ENCODE results near the gene PYGL.

Gene PYGL

DNA sequence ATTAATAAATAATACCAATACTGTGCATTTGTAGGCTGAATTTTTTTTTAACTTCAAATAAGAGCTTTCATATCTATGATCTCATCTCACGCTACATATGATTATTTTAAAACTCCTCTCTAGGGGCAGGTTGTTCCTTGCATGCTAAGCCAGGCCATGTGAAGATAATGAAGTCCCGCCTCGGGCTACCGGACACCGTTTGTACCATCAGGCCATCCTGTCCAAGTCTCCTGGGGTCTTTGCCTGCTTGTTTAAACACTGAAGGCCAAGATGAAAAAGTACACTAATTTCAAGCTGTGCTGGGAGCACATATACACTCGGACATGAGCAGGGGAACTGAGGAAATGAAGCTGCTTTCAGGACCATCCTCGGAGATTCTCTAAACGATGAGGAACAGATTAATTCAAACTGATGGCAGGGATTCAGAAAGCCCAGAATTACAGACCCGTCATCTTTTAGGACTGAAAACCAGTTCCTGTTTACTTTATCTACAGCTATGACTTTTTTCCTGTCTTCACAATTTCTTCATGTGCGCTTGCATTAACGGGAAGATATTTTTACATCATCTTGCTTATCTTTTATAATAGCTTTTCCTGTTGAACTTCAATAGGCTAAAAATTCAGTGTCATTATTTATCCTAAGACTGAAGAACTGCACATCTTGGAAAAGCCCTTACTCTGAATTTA lies 78.7 kb downstream of the PYGL start:
- DNase-seq = no peak

DNA sequence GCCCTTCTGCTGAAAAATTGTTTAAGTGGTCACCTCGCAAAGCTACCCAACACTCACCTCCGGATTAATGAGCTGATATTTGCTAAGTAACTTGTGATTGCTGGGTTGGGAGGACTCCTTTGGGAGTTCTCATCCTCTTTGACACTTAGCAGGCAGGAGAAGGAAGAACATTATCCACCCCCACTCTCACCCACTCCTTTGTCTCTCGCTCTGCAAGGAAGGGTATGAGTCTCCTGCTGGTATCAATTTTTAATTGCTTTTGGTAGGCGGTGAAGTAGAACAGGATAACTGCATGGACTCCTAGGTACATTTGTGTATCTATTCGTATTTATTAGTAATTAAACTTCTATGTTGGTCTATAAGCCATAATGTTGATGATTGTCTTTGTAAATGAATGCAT lies 79.3 kb downstream of the PYGL start:
- DNase-seq = no peak

DNA sequence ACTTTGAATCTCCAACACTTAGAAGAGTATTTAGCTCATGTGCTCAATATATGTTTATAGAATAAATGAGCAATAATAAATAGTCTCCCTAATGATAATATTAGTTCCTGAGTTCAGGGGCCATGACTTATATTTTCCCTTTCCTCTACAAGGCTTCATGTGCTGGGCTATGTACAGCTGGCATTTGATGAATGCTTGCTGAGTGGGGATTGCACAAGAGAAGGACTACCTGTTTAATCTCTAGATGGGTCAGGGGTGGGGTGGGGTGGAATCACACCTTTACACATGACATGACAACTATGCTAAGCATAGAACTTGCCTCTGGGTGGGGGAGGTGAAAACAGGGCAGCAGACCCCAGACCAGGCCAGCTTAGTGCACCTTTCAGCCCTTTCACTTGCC lies 80.0 kb downstream of the PYGL start:
- no peak for DNase-seq

DNA sequence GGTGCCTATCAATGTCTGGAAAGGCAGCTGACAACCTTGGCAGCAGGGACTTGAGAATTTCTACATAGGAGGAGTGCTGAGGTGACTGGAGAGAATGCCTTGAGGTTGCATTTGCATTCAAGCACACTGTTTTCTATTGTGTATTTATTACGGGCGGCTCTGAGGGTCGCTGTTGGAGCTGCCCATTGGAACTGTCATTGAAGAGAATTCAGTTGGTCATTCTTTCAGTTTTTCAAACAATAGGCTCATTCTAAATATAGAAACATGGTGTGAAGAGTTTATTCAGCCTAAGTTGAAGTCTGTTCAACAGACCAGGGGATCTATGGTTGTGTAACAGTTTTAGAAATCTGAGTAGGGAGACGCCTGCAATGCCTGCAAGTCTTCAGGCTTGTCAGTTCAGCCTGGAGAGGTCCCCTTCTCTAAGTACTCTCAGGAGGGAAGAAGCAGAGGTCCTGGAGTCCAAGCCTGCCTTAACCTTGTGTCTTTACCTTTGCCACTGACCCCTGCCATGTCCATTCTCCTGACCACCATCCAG lies 82.2 kb downstream of the PYGL start:
- DNase-seq = no peak

DNA sequence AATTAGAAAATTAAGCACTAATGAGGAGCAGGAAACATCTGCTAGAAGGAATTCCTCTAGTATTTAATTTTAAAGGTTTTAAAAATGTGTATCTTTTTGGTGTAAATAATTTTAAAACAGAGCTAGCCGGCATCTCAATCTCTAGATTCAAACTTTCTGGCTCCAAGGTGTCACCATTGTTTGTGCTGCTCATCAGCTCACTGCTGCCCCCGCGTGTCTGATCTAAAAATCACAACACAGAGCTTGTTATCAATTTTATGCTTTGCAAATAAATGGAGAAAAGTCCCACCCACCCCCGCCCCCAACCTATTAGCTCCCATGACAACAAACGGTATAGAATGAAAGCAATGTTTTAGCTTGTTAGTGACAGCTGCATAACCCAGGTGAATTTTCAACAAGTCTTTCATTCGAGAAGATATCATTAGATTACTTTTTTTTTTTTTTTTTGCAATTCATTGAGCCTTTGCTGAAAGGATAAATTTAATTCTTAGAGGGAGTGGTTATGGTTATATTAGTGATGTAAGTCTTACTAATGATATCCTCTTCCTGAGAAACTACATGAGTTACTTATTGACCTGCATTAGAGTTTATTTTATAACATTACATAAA lies 83.7 kb downstream of the PYGL start:
- DNase-seq = peak; percentile 85

DNA sequence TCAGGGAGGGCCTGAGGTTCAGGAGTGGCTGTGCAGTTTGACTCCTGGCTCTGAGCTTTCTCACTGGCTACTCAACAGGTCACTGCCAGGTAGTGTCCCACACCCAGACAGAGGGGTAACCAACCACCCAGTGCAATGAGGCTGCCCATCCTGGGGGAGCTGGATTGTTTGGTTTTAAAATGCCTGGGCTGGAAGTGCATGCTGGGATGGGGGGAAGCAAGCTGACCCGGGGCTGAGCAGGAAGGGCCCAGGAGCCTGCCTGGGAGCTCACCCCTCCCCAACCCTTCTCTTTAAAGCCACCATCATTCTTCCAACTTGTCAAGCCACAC lies 85.0 kb downstream of the PYGL start:
- DNase-seq = no peak

DNA sequence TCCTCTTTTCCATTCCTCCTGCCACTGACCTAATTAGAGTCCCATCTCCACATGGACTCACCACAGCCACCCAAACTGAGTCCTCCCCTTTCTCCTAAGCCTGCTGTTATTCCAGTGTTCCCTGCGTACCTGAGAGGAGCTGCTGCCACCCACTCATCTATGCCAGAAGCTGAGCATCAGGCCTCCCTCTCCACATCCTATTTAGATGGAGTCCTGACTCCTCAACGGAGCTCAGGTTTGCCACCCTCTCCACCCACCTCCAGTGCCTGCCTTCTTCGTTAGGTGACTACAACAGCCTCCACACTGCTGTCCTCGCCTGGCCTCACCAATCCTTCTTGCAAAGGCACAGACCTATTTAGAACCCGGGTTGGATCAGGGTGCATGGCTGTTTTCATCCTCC lies 87.6 kb downstream of the PYGL start:
- DNase-seq = no peak

DNA sequence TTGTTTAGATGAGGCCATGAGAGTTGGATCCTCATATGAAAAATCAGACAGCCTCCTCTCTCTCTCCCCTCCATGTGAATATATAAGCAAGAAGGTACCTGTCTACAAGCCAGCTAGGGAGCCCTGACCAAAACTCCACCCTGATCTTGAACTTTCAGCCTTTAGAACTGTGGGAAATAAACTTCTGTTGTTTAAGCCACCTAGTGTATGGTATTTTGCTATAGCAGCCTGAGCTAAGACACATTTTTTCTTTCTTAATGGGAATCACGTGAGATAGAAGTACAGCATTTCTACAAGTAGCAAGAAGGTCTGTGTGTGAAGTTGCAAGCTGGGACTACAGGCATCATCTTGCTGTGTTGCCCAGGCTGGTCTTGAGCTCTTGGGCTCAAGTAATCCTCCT lies 88.7 kb downstream of the PYGL start:
- DNase-seq = no peak
